HG02759 (cell line): ENCODE data around the gene FCHSD2.
"Not testable (repeated sequence)": the region's sequence is repeated elsewhere in the genome, so short reads cannot be mapped to it uniquely, and the experiment has no call there.

Experiments
- ATAC-seq: cut with Tn5 transposase; IDR thresholded peaks from one replicate; pipeline ENCODE4 v1.9.1; 2021; ENCODE audit warnings: mild to moderate bottlenecking, moderate library complexity; ENCODE audit not compliant: unreplicated experiment

The FCHSD2 gene

DNA sequence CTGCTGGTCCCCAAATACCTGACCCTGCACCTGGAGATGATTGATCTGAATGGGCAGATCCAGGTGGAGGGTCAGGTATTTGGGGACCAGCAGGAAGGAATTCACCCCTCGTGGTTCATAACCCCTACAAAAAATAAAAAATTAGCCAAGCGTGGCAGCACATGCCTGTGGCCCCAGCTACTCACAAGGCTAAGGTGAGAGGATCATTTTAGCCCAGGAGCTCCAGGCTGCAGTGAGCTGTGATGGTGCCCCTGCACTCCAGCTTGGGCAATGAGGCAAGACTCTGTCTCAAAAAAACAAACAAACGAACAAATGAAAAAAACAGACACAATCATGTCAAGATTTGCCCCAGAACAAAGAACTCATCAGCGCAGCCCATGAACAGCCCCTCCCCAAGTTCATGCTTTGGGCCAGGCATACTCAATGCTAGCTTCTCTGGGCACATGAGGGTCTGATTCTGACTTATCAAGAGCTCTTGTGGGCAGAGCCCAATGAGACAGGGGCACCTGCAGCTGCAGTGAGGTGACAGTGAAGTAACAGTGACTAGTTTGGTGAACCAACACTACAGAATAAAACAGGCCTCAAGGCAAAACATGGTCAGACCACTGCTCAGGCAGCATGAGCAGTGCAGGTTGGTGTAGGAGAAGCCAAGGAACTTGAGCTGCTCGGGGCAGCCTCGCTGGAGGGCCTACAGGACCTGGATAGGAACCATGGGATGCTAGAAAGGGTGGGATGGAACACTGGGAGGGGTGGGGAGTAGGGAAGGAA, 10.2 kb upstream of the FCHSD2 start:
- ATAC-seq: no peak

DNA sequence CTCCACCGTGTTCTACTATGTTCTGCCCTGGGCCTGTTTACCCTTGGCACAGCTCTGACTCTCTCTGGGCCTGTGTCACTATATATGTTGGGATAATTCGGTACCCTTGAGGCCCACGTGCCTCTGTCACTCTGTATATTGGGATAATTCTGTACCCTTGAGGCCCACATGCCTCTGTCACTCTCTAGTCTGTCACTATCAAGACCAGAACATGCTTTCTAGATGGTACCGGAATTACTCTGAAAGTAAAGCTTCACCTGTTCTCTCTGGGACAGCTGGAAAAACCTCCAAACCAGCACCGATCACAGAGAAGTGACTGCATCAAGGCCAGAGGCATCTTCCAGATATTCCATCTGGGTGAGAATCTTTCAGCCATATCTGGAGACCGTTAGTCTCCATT, 9.3 kb upstream of the FCHSD2 start:
- no peak for ATAC-seq

DNA sequence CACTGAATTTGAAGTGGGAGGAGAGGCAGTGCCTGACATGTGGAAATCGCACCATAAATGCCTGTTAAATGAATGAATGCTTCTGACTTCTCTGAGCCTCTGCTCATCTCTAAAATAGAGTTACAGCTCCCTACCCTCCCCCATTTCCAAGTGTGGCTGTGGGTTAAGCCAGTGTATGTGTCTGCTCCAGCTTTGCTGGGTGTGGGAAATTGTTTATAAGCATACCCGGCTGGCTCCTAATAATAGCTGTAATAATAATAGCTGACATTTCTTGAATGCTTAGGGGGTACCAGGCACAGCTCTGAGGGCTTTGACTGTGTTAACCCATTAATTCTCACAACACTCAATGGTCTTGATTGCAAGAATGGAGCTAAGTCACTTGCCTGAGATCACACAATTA, 7.0 kb upstream of the FCHSD2 start:
- ATAC-seq: no peak

DNA sequence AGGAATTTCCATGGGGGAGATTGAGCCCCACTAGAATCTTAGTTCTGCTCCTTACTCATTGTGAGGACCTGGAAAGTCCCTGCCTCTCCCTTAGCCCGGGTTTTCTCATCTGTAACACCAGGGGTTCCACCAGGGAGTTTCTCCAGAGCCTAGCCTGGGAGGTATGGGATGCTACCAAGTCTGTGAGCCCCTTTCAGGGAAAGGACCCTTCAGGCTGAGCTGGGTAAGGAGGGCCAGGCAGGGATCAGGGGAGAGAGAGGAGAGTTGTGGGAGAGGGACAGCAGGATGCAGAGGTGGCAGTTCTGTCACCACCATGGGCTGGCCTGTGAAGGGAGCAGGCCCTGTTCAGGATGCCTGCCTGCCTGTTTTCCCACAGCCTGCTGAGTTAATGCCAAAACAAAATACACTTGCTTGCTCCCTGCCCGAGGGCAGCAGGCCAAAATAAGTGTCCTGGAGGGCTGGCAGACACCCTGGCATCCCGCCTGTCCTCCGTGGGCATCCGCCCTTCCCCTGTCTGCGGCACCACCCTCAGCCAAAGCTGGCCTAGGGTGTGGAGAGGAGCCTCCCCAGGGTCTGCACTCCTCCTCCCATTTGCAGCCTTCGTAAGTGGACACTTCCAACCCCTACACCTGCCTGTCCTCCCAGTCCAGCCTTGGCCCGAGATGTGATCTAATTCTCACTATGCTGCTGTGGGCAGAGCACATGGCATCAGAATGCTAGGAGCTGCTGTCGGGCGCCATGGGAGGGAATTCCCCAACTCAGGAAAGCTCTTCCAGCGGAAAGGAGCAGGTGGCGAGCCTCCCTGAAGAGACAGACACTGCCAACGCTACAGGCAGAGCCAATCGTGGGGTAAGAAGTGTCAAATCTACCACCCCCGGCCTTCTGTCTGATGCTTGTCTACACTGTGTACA, 5.9 kb upstream of the FCHSD2 start:
- ATAC-seq: no peak

DNA sequence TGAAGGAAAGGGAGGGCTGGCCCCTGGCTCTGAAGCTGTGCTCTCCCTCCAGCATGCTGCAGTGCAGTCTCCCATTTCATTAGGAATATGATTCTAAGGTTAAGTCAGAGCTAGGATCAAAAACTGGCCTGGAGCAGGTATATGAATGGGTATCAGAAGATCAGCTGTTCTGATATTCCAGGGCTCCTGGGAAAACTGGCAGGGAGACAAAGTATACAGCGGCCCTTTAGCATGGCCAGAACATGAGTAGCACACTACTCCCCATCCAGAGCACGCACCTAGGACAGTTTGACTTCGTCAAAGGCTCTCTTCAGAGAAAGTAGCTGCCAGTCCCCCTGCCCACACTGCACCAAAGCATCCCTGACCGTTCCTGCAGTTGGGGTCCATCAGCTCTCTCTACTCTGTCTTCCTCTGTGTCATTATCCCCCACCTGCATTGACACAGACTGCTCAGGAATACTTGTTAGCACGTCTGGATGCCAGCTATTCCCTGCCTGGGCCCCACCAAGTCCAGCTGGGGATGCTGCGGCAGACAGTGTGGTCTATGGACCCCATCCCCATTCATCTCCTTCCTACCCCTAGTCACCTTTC, 4.0 kb upstream of the FCHSD2 start:
- no peak for ATAC-seq

DNA sequence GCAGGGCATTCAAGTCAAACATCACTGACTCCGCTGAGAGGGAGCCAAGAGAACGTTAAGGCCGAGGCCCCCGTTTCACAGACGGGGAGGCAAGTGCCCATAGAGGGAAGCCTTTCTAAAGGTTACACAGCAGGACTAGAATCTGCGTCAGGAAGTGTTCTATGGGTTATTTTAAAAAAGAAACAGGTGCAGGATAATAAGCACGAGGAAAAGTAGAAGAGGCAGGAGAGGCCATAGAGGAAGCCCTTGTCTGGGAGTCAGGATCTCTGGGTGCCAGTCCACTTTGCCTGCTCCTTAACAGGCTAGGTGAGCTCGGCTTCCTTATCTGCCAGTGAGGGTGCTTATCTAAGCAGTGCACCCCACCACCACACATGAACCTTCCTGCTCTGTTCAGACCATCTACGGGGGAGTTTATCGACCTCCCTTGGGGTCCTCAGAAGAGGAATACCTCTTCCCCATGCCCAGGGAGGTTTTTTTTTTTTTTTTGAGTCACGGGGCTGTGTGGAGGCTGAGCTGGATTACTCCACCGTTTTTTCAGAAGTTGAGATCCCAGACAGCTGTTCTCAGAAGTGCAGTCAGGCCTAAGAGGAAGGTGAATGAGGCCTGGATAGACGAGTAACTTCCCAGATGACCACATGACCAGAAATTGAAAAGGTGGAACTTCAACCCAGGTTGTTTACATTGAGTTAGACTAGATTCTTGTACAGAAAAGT, 1.2 kb upstream of the FCHSD2 start:
- ATAC-seq: no peak

DNA sequence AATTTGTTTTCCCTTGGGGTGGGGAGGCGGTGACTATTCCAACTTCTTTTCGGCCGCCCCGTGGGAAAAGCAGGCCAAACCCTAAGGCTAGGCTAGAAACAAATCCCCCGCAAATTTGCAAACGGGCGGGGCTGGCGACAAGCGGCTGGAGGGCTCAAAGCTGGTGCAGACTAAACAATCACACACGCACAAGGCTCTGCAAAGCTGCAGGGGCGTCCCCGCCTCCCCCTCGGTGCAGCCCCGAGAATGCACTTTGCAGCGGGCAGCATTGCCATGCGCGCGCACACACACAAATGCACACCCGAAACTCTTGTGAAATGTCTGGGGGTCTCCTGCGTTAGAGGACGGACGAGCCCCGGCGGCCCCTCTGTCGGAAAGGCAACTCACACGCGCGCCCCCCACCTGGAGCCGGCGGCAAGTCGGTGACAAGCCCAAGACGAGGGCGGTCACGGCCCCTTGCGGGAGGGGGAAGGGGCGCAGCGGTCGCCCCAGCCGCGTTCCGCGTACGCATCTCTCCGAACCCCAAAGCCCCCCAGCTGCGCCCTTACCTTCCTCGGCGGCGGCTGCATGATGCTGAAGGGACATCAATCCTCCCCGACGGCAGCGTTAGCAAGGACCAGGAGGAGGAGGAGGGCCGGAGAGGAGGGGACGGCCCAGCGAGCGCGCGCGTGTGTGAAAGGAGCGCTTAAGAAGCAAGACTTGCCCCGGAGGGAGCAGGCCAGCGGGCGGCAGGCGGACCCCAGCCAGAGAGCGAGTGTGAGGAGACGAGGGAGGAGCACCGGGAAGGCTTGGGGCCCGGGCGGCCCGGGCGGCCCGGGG, 600 bp downstream of the FCHSD2 start:
- peak; percentile 2 for ATAC-seq

DNA sequence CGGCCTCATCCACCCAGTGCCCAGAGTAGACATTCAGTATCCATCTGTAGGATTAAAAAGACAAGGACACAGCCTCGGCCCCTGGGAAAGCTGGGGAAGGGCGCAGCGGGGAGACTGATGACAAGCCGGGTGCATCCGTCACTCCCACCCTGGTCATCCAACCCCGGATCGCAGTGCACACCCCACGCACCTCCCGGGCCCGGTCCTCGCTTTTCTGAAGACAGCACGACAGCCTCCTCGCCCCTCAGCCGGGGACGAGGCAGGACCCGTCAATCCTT, 1.1 kb downstream of the FCHSD2 start:
- no peak for ATAC-seq

DNA sequence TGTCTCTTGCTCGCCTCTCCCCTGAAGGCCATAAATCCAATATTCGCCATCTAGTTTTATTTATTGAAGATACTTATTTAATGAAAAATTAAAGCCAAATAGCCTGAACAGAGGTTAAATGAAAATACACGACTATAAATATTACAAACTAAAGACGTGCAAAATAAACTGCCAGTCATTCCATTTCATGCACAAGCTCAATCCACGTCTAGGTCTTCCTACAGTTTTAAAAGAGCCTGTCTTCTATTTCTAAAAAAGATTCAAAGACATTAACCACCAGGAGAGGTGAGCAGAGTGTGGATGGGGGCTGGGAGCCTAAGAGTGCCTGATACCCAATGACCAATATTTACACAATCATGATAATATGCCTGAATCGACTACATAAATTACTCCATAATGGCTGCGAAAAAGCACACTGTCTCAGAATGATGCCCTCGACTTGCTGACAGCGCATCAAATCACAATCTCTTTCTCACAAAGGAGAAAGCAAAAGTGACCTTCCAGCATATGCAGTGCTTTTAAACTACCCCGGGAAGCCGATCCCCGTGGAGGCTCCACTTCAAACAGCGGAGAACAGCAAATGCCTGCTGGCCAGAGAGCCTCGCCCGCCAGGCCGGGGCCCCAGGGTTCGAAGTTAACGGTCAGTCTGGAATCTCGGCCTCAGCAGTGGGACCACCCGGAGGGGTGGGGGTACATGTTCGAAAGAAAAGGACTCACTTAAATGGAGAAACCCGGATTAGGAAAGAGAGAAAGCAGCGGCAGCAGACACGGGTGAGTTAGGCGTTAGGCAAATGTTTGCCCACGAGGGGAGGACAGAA, 1.7 kb downstream of the FCHSD2 start:
- ATAC-seq: no peak

DNA sequence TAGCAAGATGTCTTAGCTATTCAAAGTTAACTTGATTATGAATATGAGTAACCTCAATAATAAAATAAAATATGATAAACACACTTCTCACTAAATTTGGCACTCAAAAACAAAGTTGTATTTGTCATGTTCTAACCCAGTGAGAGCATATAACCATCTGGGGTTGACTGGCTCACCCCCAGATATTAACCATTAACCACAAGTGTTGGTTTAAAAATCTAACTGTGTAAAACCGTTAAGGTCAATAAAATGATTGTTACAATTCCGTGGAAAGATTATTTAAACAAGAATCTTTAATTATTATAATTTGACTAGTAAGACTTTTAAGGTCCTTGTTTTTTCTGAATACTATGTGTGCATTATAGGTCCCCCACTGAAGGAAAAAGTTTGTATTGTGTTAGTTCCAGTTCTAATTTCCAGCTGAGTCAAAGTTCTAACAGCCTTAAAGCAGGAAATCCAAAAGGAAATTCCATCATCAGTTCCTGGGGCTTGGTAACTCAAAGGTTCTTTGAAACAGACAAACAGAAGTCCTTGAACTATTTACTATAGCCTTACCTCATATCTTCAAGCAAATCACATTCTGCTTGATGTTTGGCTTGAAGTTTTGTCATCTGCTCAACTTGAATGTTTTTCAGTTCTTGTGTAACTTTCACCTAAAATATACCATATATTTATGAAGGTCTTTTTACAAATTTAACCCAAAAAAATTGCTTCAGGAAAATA, 2.5 kb downstream of the FCHSD2 start:
- ATAC-seq: no peak

DNA sequence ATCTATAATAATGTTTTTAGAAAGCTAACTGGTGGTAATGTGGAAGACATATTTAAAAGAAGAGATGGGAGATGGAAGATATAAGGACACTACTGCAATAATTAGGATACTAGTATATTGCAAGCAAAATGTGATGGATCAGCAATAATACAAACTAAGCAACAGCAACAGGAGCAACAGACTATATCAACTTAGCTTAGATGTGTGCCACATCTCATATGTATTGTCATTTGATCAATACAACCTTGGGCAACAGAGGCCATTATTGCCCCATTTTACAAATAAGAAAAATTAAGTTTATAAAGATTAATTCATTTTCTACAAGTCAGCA, 4.2 kb downstream of the FCHSD2 start:
- no peak for ATAC-seq

DNA sequence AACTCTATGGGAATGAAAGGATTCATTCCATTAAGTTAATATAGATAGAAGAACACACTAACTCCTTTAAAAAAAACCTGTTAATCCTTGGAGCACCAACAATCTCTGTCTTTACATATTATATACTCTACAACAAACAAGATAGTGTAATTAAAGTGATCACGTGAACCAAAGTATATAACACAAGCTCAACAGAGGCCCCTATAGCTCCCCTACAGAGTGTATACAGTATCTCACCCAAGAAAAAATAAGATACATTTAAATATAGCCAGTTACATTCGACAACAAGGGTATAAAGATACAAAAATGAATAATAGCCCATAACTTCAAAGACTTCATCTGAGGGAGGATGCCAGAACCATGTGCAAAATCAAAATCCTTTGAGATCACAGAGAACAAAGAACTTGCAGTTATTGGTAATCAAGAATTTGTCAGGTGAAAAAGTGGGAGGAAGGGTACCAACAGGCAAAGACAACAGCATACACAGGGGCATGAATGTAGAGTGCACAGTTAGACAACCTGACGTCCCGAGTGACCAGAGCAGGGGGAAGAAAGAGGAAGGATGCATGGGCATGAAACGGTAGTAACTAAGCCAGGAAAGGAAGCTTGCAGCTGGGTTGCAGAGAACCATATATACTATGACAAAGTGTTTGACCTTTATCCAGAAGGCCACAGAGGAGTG, 4.7 kb downstream of the FCHSD2 start:
- ATAC-seq: no peak

DNA sequence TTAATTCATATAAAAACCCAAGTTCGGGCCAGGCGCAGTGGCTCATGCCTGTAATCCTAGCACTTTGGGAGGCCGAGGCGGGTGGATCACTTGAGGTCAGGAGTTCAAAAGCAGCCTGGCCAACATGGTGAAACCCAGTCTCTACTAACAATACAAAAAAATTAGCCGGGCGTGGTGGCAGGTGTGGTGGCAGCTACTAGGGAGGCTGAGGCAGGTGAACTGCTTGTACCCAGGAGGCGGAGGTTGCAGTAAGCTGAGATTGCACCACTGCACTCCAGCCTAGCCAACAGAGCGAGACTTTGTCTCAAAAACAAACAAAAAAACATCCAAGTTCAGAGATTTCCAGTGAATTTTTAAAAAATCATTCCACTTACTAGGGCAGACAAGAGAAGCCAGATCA, 5.4 kb downstream of the FCHSD2 start:
- not testable (repeated sequence) for ATAC-seq

DNA sequence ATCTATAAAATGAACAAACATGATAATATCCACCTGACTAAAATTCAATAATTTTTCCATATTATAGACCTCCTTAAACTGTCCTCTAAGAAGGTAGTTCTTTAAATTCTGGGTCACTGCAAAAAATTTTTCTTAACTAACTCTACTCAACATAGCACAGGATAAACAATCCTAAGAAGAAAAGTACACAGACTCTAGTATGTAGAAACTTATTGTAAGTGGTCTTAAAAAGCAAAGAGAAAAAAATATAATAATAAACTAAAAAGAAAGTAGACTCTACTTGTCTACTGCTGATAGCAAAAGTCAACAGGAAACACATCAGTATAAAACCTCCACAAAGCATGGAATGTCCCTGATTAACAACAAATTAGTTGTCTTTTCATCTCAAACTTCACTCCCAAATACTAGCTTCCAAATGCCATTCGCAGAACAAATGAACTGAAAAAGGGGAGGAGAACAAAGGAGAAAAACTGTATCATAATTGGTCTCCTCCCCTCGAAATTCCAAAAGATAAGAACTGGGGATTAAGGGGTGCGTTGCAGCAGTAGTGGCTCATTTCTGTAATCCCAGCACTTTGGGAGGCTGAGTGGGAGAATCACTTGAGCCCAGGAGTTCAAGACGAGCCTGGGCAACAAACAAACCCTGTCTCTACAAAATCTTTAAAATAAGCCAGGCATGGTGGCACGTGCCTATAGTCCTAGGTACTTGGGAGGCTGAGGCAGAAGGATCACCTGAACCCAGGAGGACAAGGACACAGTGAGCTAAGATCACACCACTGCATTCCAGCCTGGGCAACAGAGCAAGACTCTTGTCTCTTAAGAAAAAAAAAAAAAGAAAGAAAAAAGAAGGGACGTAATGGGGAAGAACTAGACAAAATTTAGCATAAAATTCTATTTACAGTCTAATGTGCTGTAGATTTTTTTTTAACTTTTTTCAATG, 6.5 kb downstream of the FCHSD2 start:
- ATAC-seq: no peak

DNA sequence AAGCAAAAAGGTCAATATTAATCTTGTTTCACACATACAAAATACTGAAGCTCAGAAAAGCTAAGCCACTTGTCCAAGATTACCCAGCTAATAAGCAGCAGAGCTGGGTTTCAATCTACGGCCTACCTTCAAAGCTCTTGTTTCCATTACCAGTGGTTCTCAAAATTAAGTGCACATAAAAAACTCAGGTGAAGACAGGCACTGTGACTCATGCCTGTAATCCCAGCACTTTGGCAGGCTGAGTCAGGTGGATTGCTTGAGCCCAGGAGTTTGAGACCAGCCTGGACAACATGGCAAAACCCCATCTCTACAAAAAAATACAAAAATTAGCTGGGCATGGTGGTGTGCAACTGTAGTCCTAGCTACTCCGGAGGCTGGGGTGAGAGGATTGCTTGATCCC, 9.8 kb downstream of the FCHSD2 start:
- not testable (repeated sequence) for ATAC-seq

DNA sequence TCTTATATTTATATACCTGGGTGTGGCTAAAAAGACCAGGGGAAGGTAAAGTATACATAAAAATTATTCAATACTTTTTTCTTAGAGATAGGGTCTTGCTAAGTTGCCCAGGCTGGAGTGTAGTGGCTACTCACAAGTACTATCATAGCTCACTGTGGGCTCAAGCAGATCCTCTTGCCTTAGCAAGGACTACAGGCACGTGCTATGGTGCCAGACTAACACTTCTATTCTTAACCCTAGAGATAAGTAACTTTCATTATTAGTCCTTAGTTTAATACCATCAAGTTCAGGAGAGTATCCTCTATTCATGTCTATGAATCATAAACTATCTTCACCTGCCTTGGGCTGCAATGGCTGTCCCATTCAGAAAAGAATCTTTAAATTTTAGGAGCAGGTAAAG, 11.9 kb downstream of the FCHSD2 start:
- ATAC-seq: no peak

DNA sequence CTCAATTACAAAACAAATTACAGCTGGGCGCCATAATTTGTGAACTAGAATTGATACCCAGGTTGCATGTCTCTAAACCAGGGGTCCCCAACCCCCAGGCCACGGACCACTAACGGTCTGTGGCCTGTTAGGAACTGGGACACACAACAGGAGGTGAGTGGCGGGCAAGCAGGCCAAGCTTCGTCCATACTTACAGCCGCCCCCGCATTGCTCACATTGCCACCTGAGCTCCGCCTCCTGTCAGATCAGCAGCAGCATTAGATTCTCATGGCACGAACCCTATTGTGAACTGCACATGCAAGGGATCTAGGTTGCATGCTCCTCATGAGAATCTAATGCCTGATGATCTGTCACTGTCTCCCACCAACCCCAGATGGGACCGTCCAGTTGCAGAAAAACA, 12.9 kb downstream of the FCHSD2 start:
- ATAC-seq: no peak
